Transverse colon (tissue), 4 donors: ENCODE measurements around the gene RER1.

Experiments
- CTCF ChIP-seq, 5 experiments: fragments of 200-600 bp in 3 of 5; fragments of 450-650 bp in 2 of 5; sonication (generic) in 3 of 5; IDR thresholded peaks; 1 replicate in 2 of 5; 2 replicates in 3 of 5; pipeline ENCODE4 v1.5.1; 2016 to 2017; ENCODE audit warnings: antibody characterized with exemption in 5 of 5, inconsistent platforms in 3 of 5, mild to moderate bottlenecking in 2 of 5, moderate library complexity in 1 of 5
- EP300 ChIP-seq: sonication (generic); formaldehyde crosslinking; IDR thresholded peaks from one replicate; pipeline ENCODE4 v1.6.1; 2017; ENCODE audit warnings: antibody characterized with exemption, low read depth
- POLR2A ChIP-seq: fragments of 450-650 bp; IDR thresholded peaks from one replicate; pipeline ENCODE4 v1.6.1; 2016; ENCODE audit warnings: antibody characterized with exemption, mild to moderate bottlenecking, moderate library complexity
- POLR2AphosphoS5 ChIP-seq, 3 donors: sonication (generic); formaldehyde crosslinking; IDR thresholded peaks; one replicate each; pipeline ENCODE4 v1.6.1; 2016; ENCODE audit warnings: antibody characterized with exemption in 3 of 3

DNA sequence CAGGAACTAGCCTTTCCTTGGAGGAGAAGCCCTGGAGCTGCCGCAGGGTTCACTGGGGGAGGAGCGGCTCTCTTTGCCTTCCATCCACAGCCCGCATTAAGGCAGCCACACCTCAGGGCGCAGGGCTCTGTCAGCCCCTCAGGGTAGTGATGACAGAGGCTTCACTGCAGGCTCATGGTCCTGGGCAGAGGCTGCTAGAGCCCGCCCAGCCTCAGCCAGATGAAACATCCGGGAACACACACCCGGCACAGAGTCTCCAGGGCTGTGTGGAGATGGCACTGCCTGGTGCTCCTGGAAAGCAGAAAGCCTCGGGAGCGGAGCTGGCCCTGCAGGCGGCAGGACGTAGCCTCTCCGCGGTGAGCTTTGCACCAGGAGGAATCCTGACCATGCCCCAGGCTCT is 50.1 kb downstream of the RER1 start:
- TF ChIP-seq CTCF (IDR thresholded peaks at IDR 0.05) (no peak), POLR2AphosphoS5 (IDR thresholded peaks at IDR 0.05) (no peak), POLR2A (no peak), EP300 (no peak)
